NCI-H2196 (cell line): Measurements from ENCODE around the gene PDPR.
"Not testable (repeated sequence)": the region's sequence is repeated elsewhere in the genome, so short reads cannot be mapped to it uniquely, and the experiment has no call there.

Experiments used
- DNase-seq: peaks from one replicate; lab custom pipeline; 2025; ENCODE audit not compliant: unreplicated experiment; lab: John Stamatoyannopoulos, UW

Gene PDPR

GRCh38 chr16:70160821-70161220 lies 46.7 kb downstream of the PDPR start:
- no peak for DNase-seq

GRCh38 chr16:70161350-70161749 lies 47.2 kb downstream of the PDPR start:
- DNase-seq, result no peak

- no peak for DNase-seq
These were observed 47.9 kb downstream of the PDPR start for GRCh38 chr16:70162041-70162451.

GRCh38 chr16:70163596-70163995 lies 49.5 kb downstream of the PDPR start:
- DNase-seq, result no peak

- not testable (repeated sequence) for DNase-seq
These were observed 52.6 kb downstream of the PDPR start for GRCh38 chr16:70166688-70167087.

GRCh38 chr16:70173212-70173837 lies 59.2 kb downstream of the PDPR start, which contains the start of gene CLEC18C:
CLEC18C (plus strand) TSS chr16:70173787; CDS start chr16:70174279, 492 bp downstream.
- not testable (repeated sequence) for DNase-seq

GRCh38 chr16:70173916-70174315 lies 59.8 kb downstream of the PDPR start:
- not testable (repeated sequence) for DNase-seq

- DNase-seq, result not testable (repeated sequence)
These were observed 60.3 kb downstream of the PDPR start for GRCh38 chr16:70174387-70174932.

- not testable (repeated sequence) for DNase-seq
These were observed 73.9 kb downstream of the PDPR start for GRCh38 chr16:70187858-70188607.

GRCh38 chr16:70188608-70188915 lies 74.4 kb downstream of the PDPR start:
- not testable (repeated sequence) for DNase-seq

- DNase-seq, result not testable (repeated sequence)
These were observed 76.4 kb downstream of the PDPR start for GRCh38 chr16:70190574-70190973.

GRCh38 chr16:70196683-70197300 lies 82.7 kb downstream of the PDPR start:
- not testable (repeated sequence) for DNase-seq

- not testable (repeated sequence) for DNase-seq
These were observed 83.5 kb downstream of the PDPR start for GRCh38 chr16:70197611-70198010.

GRCh38 chr16:70198230-70198629 lies 84.1 kb downstream of the PDPR start:
- DNase-seq, result not testable (repeated sequence)

- not testable (repeated sequence) for DNase-seq
These were observed 84.5 kb downstream of the PDPR start for GRCh38 chr16:70198666-70199065.

GRCh38 chr16:70199170-70199569 lies 85.0 kb downstream of the PDPR start:
- DNase-seq, result not testable (repeated sequence)

GRCh38 chr16:70200063-70200462 lies 85.9 kb downstream of the PDPR start:
- not testable (repeated sequence) for DNase-seq

- DNase-seq, result not testable (repeated sequence)
These were observed 89.4 kb downstream of the PDPR start for GRCh38 chr16:70203508-70203907.

GRCh38 chr16:70204010-70204409 lies 89.9 kb downstream of the PDPR start:
- DNase-seq, result not testable (repeated sequence)

- DNase-seq, result not testable (repeated sequence)
These were observed 90.7 kb downstream of the PDPR start for GRCh38 chr16:70204668-70205405.

- DNase-seq, result not testable (repeated sequence)
These were observed 92.2 kb downstream of the PDPR start for GRCh38 chr16:70206382-70206781.
